GM23248 (cell line): ENCODE data around the gene KRT78. TPM values are rescaled to one million over a fixed set of nuclear protein-coding genes. Genes with fewer than 3 reads are reported as not detected.

ENCODE experiments used
- DNase-seq: peaks from one replicate; pipeline ENCODE4 v3.0.0-alpha.2; 2015
- H2AFZ ChIP-seq: fragments of 200-600 bp; sonication (generic); 2 replicates; pipeline ENCODE4 v1.6.1; 2016; ENCODE audit warnings: antibody characterized with exemption
- H3F3A ChIP-seq: fragments of 200-600 bp; sonication (generic); 2 replicates; pipeline ENCODE4 v1.6.1; 2016; ENCODE audit warnings: mild to moderate bottlenecking, antibody characterized with exemption, mixed run types; ENCODE audit not compliant: insufficient read depth
- H3K27ac ChIP-seq: fragments of 200-600 bp; sonication (generic); 2 replicates; pipeline ENCODE4 v1.5.1; 2016; ENCODE audit warnings: mild to moderate bottlenecking
- H3K27me3 ChIP-seq: fragments of 200-600 bp; sonication (generic); replicated peaks from 2 replicates; pipeline ENCODE4 v1.6.1; 2016; ENCODE audit warnings: mild to moderate bottlenecking; ENCODE audit not compliant: insufficient read depth
- H3K36me3 ChIP-seq: fragments of 200-600 bp; sonication (generic); 2 replicates; pipeline ENCODE4 v1.6.1; 2016; ENCODE audit warnings: low read depth, mild to moderate bottlenecking
- H3K4me1 ChIP-seq: fragments of 200-600 bp; sonication (generic); 2 replicates; pipeline ENCODE4 v1.6.1; 2016; ENCODE audit warnings: mild to moderate bottlenecking; ENCODE audit not compliant: insufficient read depth
- H3K4me2 ChIP-seq: fragments of 200-600 bp; sonication (generic); one replicate; pipeline ENCODE4 v1.6.1; 2016; ENCODE audit warnings: mild to moderate bottlenecking; ENCODE audit not compliant: unreplicated experiment
- H3K4me3 ChIP-seq: fragments of 200-600 bp; sonication (generic); 2 replicates; pipeline ENCODE4 v1.5.1; 2016; ENCODE audit warnings: mild to moderate bottlenecking
- H3K79me2 ChIP-seq: fragments of 200-600 bp; sonication (generic); 2 replicates; pipeline ENCODE4 v1.6.1; 2016; ENCODE audit warnings: mild to moderate bottlenecking; ENCODE audit not compliant: insufficient read depth
- H3K9ac ChIP-seq: fragments of 200-600 bp; sonication (generic); 2 replicates; pipeline ENCODE4 v1.6.1; 2016; ENCODE audit warnings: mild to moderate bottlenecking
- H3K9me2 ChIP-seq: fragments of 200-600 bp; sonication (generic); 2 replicates; pipeline ENCODE4 v1.6.1; 2016; ENCODE audit warnings: mixed run types, mild to moderate bottlenecking, moderate library complexity; ENCODE audit not compliant: insufficient read depth
- H3K9me3 ChIP-seq: fragments of 200-600 bp; sonication (generic); one replicate; pipeline ENCODE4 v1.6.1; 2017; ENCODE audit warnings: low read depth
- H4K20me1 ChIP-seq: fragments of 200-600 bp; sonication (generic); 2 replicates; pipeline ENCODE4 v1.6.0; 2016; ENCODE audit not compliant: insufficient read depth
- EZH2 ChIP-seq: fragments of 200-600 bp; sonication (generic); IDR thresholded peaks from 2 replicates; pipeline ENCODE4 v1.6.1; 2018; ENCODE audit warnings: antibody characterized with exemption, mild to moderate bottlenecking; ENCODE audit not compliant: insufficient read depth, poor library complexity, severe bottlenecking
- EZH2phosphoT487 ChIP-seq: fragments of 200-600 bp; sonication (generic); IDR thresholded peaks from 2 replicates; pipeline ENCODE4 v1.6.1; 2018; ENCODE audit warnings: antibody characterized with exemption, moderate library complexity, mild to moderate bottlenecking, low read depth; ENCODE audit not compliant: insufficient read depth
- WGBS, 2 experiments: methylation state at CpG; one replicate each; pipeline ENCODE4 v1.1.6; 2015 to 2017; ENCODE audit warnings: low lambda C conversion rate in 2 of 2, low coverage in 1 of 2; ENCODE audit errors: missing lambda C conversion rate in 2 of 2; 5-methylcytosine and 5-hydroxymethylcytosine counted together
- in situ Hi-C: fragments of 300-500 bp; cut with MboI; formaldehyde crosslinking; loops from 2 replicates; pipeline ENCODE4 v1.15.0; 2020
- polyA plus RNA-seq: library from polyadenylated mRNA; unstranded; fragments of >200 nt; fragmentation: Nextera tagmentation; extraction: Ambion mirVana; gene quantifications from 2 replicates; pipeline ENCODE4 v1.2.1, GENCODE V29; 2016
- total RNA-seq: library from RNA; depleted of rRNA; stranded (reverse); fragments of >200 nt; shearing (Covaris generic); gene quantifications from 2 replicates; pipeline ENCODE4 v1.2.3, GENCODE V29; 2014

Gene KRT78
- total and polyA plus RNA-seq, 2 experiments from 2014 or later = not detected

- no peaks in the 10 kb centered on the region for H3F3A ChIP-seq
- DNase-seq = no peak
- no peaks in the 10 kb centered on the region for H3K9me3 ChIP-seq
- H3K9ac ChIP-seq = no peak overlapping the region
- H3K36me3 ChIP-seq = no peaks in the 10 kb centered on the region
- H3K9me2 ChIP-seq = no peaks in the 10 kb centered on the region
- H2AFZ ChIP-seq = no peak overlapping the region
- TF ChIP-seq EZH2 (no peak), EZH2phosphoT487 (no peak)
- peaks cover 35% of the 10 kb centered on the region for H3K27me3 ChIP-seq
- H4K20me1 ChIP-seq = no peaks in the 10 kb centered on the region
- H3K27ac ChIP-seq = no peak overlapping the region
- H3K79me2 ChIP-seq = no peaks in the 10 kb centered on the region
- no peak overlapping the region for H3K4me2 ChIP-seq
- in situ Hi-C loops = no loop called here
- H3K4me3 ChIP-seq = no peak overlapping the region
- H3K4me1 ChIP-seq = no peaks in the 10 kb centered on the region
Observed at GRCh38 chr12:52851787-52852186, 3.0 kb upstream of the KRT78 start.

- no peaks in the 10 kb centered on the region for H3F3A ChIP-seq
- in situ Hi-C loops = no loop called here
- TF ChIP-seq EZH2 (no peak), EZH2phosphoT487 (no peak)
- no peak overlapping the region for H3K4me3 ChIP-seq
- no peak overlapping the region for H3K9ac ChIP-seq
- H3K4me2 ChIP-seq = no peak overlapping the region
- WGBS, 2 experiments = 62 to 74% methylated on average over 5 of the region's 5 CpGs
- H4K20me1 ChIP-seq = no peaks in the 10 kb centered on the region
- H3K9me2 ChIP-seq = no peaks in the 10 kb centered on the region
- DNase-seq = no peak
- no peaks in the 10 kb centered on the region for H3K9me3 ChIP-seq
- no peak overlapping the region for H2AFZ ChIP-seq
- no peaks in the 10 kb centered on the region for H3K4me1 ChIP-seq
- no peaks in the 10 kb centered on the region for H3K36me3 ChIP-seq
- peaks cover 38% of the 10 kb centered on the region for H3K27me3 ChIP-seq
- no peaks in the 10 kb centered on the region for H3K79me2 ChIP-seq
- H3K27ac ChIP-seq = no peak overlapping the region
Observed at GRCh38 chr12:52850681-52851080, 1.9 kb upstream of the KRT78 start.

- Histone ChIP-seq H4K20me1 (no peaks in the 10 kb centered on the region), H3K27ac (no peak overlapping the region), H3K9ac (no peak overlapping the region), H3K4me3 (no peak overlapping the region), H3K36me3 (no peaks in the 10 kb centered on the region), H3F3A (no peaks in the 10 kb centered on the region), H3K4me2 (no peak overlapping the region), H3K4me1 (no peaks in the 10 kb centered on the region), H3K9me3 (no peaks in the 10 kb centered on the region), H3K27me3 (peaks cover 38% of the 10 kb centered on the region), H3K79me2 (no peaks in the 10 kb centered on the region), H2AFZ (no peak overlapping the region), H3K9me2 (no peaks in the 10 kb centered on the region)
- 63 to 70% methylated on average over 6 of the region's 6 CpGs for WGBS, 2 experiments
- in situ Hi-C loops = no loop called here
- TF ChIP-seq EZH2phosphoT487 (no peak), EZH2 (no peak)
- DNase-seq = no peak
Observed at GRCh38 chr12:52849511-52849910, 717 bp upstream of the KRT78 start.

DNA sequence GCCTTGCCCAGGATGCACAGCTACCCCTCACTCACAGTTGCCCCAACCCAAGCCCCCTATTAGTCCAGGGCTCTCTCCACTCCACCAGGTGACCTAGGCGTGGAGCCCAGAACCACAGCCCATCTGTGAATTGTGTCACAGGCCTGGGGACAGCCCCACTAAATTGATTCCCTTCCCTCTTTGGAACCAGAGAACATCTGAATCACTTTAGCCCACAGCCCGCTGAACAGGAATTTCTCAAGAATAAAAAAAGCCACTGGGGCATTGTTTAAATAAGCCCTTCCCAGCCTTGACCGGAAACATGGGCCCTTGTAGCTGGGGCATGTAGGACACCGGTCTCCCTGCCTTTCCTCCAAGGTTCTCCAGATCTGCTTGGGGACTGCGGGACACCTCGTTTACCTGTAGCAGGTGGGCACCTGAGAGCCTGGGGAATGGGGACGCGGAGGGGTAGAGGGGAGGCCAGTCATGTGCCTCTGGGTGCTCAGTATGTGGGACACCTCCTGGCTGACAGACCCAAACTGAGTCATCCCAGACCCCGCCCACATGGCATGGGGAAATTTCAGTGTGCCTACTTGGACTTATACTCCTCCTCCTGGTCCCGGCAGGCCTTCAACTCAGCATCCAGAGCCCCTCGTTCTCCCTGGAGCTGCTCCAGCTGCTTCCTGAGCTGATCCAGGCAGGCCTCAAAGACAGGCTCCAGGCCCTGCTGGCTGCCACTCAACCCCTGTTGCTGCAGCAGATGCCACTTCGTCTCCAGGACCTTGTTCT lies 1.3 kb downstream of the KRT78 start:
- DNase-seq = peak; percentile 44
- Histone ChIP-seq H3K9me3 (no peaks in the 10 kb centered on the region), H3K79me2 (no peaks in the 10 kb centered on the region), H4K20me1 (no peaks in the 10 kb centered on the region), H2AFZ (no peak overlapping the region), H3K4me2 (no peak overlapping the region), H3K36me3 (no peaks in the 10 kb centered on the region), H3K4me3 (no peak overlapping the region), H3K27ac (no peak overlapping the region), H3K9ac (no peak overlapping the region), H3K4me1 (no peaks in the 10 kb centered on the region), H3F3A (no peaks in the 10 kb centered on the region), H3K9me2 (no peaks in the 10 kb centered on the region), H3K27me3 (peaks cover 26% of the 10 kb centered on the region)
- WGBS, 2 experiments = 55 to 58% methylated on average over 12 of the region's 12 CpGs
- in situ Hi-C loops = no loop called here
- TF ChIP-seq EZH2 (no peak), EZH2phosphoT487 (no peak)
